Esophagus squamous epithelium (tissue), 5 donors: ENCODE data around the gene TNNC1. TPM values are rescaled to one million over a fixed set of nuclear protein-coding genes. Genes with fewer than 3 reads are reported as not detected.

Experiments
- DNase-seq: peaks from one replicate; lab custom pipeline; 2025; lab: John Stamatoyannopoulos, UW
- H3K27ac ChIP-seq, 4 donors: fragments of 200-600 bp; sonication (generic); one replicate each; pipeline ENCODE4 v1.5.1; 2016 to 2019; ENCODE audit warnings: mild to moderate bottlenecking in 1 of 4
- H3K27me3 ChIP-seq, 4 donors: fragments of 200-600 bp; sonication (generic); 1 replicate in 3 of 4; 2 replicates in 1 of 4; pipeline versions ENCODE4 v1.5.1 to v1.6.0; 2017 to 2021; ENCODE audit warnings: antibody characterized with exemption in 1 of 4
- H3K36me3 ChIP-seq, 3 donors: fragments of 200-600 bp; sonication (generic); one replicate each; pipeline ENCODE4 v1.5.1; 2016 to 2019
- H3K4me1 ChIP-seq, 3 donors: fragments of 200-600 bp; sonication (generic); one replicate each; pipeline ENCODE4 v1.5.1; 2017 to 2019
- H3K4me3 ChIP-seq, 4 donors: fragments of 200-600 bp; sonication (generic); 1 replicate in 3 of 4; 2 replicates in 1 of 4; pipeline ENCODE4 v1.5.1; 2016 to 2019; ENCODE audit warnings: mild to moderate bottlenecking in 2 of 4, moderate library complexity in 1 of 4
- H3K9me3 ChIP-seq, 3 donors: fragments of 200-600 bp; sonication (generic); one replicate each; pipeline ENCODE4 v1.5.1; 2016 to 2019
- CTCF ChIP-seq, 6 experiments: fragments of 450-650 bp in 4 of 6; fragments of 200-600 bp in 2 of 6; sonication (generic) in 2 of 6; IDR thresholded peaks; one replicate each; pipeline ENCODE4 v1.5.1; 2016 to 2019; ENCODE audit warnings: antibody characterized with exemption in 6 of 6, mild to moderate bottlenecking in 4 of 6, moderate library complexity in 4 of 6
- POLR2A ChIP-seq, 4 donors: fragments of 450-650 bp; IDR thresholded peaks; one replicate each; pipeline ENCODE4 v1.6.1; 2017; ENCODE audit warnings: antibody characterized with exemption in 4 of 4, mild to moderate bottlenecking in 4 of 4, moderate library complexity in 3 of 4
- WGBS, 2 donors: methylation state at CpG; one replicate each; pipeline ENCODE4 v1.1.5; 2018; 5-methylcytosine and 5-hydroxymethylcytosine counted together
- intact Hi-C: fragments of 100-400 bp; cut with DNase I; formaldehyde crosslinking; loops from one replicate; pipeline ENCODE4 v1.15.0; 2022
- total RNA-seq, 4 donors: library from RNA; depleted of rRNA; stranded (reverse); fragments of >200 nt; gene quantifications; one replicate each; pipeline ENCODE4 v1.1.0, GENCODE V29; 2016
- donor health status: DM: yes; HTN: yes; CAD: no.

The TNNC1 gene
- total RNA-seq, 4 donors from 2014 or later, result 4.1 TPM; not detected in 3

DNA sequence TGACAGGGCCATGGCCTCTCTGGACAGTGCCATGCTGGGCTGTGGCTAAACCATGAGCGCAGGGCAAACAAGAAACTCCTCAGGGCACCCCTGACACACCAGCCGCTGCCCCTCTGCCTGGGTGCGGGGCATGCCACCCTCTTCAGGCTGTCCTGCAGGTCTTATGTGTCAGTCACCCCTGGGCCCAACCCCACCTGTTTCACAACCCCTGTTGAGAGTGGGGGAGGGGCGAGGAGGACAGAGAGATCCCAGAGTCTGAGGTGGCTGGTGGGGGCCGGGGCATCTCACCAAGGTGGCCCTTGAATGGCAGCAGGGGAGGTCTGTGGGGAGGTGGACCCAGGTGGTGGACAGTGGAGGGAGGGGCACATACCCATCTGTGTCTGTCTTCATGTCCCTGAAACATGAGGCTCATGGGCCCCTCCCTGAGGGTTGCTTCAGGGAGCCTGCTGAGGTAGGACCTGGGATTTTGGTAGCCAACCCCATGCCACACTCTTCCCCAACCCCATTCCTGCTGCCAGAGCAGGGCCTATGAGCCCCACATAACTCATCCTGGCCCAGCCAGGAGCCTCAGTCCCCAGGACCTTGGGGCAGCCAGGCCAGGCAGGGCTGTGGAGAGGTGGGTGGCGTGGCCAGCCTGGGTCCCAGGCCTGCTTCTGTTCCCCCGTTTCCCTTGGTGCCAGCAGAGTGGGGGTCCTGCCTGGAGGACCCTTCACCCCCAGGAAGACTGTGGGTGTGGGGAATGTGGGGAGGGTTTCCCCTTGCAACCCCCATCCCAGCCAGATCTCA lies 39.6 kb upstream of the TNNC1 start:
- WGBS, 2 donors, result 77% methylated on average over 3 of the region's 7 CpGs; no CpG with 5 or more reads in 1 of the 2 donors
- peak overlapping the region in 1 of 4 donors; percentile 4 for H3K27ac ChIP-seq

GRCh38 chr3:52492059-52492458 lies 38.2 kb upstream of the TNNC1 start:
- H3K27ac ChIP-seq, result peak overlapping the region in 2 of 4 donors; percentile 72 to 81
- 93% methylated on average over 3 of the region's 21 CpGs; no CpG with 5 or more reads in 1 of the 2 donors for WGBS, 2 donors

More for the DNA sequence above, 39.6 kb upstream of the TNNC1 start:
- Histone ChIP-seq H3K9me3 (no peaks in the 10 kb centered on the region), H3K4me3 (no peak overlapping the region), H3K4me1 (peaks cover 10 to 96% (median 46%) of the 10 kb centered on the region in 3 donors), H3K36me3 (peaks cover 36 to 53% (median 47%) of the 10 kb centered on the region in 3 donors), H3K27me3 (no peaks in the 10 kb centered on the region)
- intact Hi-C loops, result no loop called here
- no peak for DNase-seq
- TF ChIP-seq POLR2A (IDR thresholded peaks at IDR 0.05), result no peak
- no peak for TF ChIP-seq CTCF (IDR thresholded peaks at IDR 0.05)

GRCh38 chr3:52490939-52491526 lies 37.2 kb upstream of the TNNC1 start:
- Histone ChIP-seq H3K27me3 (no peaks in the 10 kb centered on the region), H3K4me1 (peaks cover 10 to 74% (median 44%) of the 10 kb centered on the region in 3 donors), H3K36me3 (peaks cover 51 to 77% (median 66%) of the 10 kb centered on the region in 3 donors), H3K27ac (peak overlapping the region; percentile 47 to 81 (median 66)), H3K4me3 (no peak overlapping the region), H3K9me3 (no peaks in the 10 kb centered on the region)
- no peak for TF ChIP-seq CTCF (IDR thresholded peaks at IDR 0.05)
- TF ChIP-seq POLR2A (IDR thresholded peaks at IDR 0.05), result no peak
- 74 to 96% methylated on average over 5 to 12 of the region's 23 CpGs for WGBS, 2 donors
- intact Hi-C loops, result no loop called here
- DNase-seq, result no peak

More at GRCh38 chr3:52492059-52492458, 38.2 kb upstream of the TNNC1 start:
- Histone ChIP-seq H3K4me1 (peaks cover 10 to 84% (median 46%) of the 10 kb centered on the region in 3 donors), H3K4me3 (no peak overlapping the region), H3K36me3 (peaks cover 44 to 67% (median 61%) of the 10 kb centered on the region in 3 donors), H3K9me3 (no peaks in the 10 kb centered on the region), H3K27me3 (no peaks in the 10 kb centered on the region)
- TF ChIP-seq CTCF (IDR thresholded peaks at IDR 0.05) (no peak), POLR2A (IDR thresholded peaks at IDR 0.05) (no peak)
- DNase-seq, result no peak
- intact Hi-C loops, result no loop called here

DNA sequence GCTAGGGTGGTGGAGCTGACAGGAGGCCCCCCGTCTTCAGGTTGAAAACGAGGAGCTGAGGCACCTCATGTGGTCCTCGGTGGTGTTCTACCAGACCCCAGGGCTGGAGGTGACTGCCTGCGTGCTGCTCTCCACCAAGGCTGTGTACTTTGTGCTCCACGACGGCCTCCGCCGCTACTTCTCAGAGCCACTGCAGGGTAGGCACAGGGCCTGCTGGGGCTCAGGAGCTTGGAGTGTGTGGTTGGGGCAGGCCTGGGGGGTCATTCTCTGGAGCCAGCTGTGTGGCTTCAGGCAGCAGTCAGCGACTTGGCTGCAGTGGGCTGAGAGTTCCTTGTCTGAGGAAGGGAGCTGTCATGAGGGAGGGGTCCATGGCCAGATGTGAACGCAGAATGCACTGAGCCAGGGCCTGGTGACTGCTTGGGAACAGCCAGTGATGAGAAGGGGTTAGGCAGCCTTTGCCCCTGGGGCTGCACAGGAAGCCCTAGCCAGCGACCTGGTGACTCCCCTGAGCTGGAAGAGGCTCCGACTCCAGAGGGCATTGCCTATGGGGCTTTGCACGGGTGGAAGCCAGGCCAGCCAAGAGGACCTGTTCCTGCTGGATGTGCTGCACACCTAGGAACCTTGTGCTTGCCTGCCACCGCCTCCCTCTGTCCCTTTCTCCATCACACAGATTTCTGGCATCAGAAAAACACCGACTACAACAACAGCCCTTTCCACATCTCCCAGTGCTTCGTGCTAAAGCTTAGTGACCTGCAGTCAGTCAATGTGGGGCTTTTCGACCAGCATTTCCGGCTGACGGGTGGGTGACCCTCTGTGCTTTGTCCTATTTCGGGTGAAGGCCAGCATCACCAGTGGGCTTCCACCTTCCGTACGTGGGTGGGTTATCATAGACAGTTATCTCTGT lies 36.4 kb upstream of the TNNC1 start:
- peaks cover 10 to 74% (median 40%) of the 10 kb centered on the region in 3 donors for H3K4me1 ChIP-seq
- DNase-seq, result no peak
- no peak for TF ChIP-seq POLR2A (IDR thresholded peaks at IDR 0.05)
- 88 to 90% methylated on average over 9 to 13 of the region's 22 CpGs for WGBS, 2 donors
- H3K4me3 ChIP-seq, result no peak overlapping the region
- peak overlapping the region in 3 of 4 donors; percentile 11 to 81 (median 72) for H3K27ac ChIP-seq
- no peaks in the 10 kb centered on the region for H3K27me3 ChIP-seq
- no peaks in the 10 kb centered on the region for H3K9me3 ChIP-seq
- H3K36me3 ChIP-seq, result peaks cover 51 to 85% (median 66%) of the 10 kb centered on the region in 3 donors
- intact Hi-C loops, result no loop called here

DNA sequence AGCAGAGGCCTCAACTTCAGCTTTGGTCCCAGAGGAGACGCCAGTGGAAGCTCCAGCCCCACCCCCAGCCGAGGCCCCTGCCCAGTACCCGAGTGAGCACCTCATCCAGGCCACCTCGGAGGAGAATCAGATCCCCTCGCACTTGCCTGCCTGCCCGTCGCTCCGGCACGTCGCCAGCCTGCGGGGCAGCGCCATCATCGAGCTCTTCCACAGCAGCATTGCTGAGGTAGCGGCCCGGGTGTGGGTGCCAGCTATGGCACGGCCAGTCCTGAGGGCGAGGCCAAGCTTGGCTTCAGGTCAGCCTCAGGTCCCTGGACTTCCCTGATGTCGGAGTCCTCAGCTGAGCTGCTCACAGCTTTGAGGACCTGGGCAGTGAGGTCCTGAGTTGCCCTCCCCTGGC lies 35.6 kb upstream of the TNNC1 start:
- no peak for DNase-seq
- intact Hi-C loops, result no loop called here
- H3K9me3 ChIP-seq, result no peaks in the 10 kb centered on the region
- 80 to 92% methylated on average over 1 to 5 of the region's 18 CpGs for WGBS, 2 donors
- peaks cover 51 to 91% (median 66%) of the 10 kb centered on the region in 3 donors for H3K36me3 ChIP-seq
- H3K4me3 ChIP-seq, result no peak overlapping the region
- H3K27me3 ChIP-seq, result no peaks in the 10 kb centered on the region
- TF ChIP-seq CTCF (IDR thresholded peaks at IDR 0.05), result no peak
- TF ChIP-seq POLR2A (IDR thresholded peaks at IDR 0.05), result no peak
- peak overlapping the region in 3 of 4 donors; percentile 11 to 81 (median 72) for H3K27ac ChIP-seq
- H3K4me1 ChIP-seq, result peaks cover 9 to 74% (median 41%) of the 10 kb centered on the region in 3 donors
